PC-9 (cell line): ENCODE measurements around the gene MBP.

Experiments
- CTCF ChIP-seq: fragments of 200-600 bp; sonication (generic); conservative IDR thresholded peaks from 2 replicates; pipeline ENCODE4 v1.6.1; 2017; ENCODE audit warnings: mixed run types, antibody characterized with exemption, mild to moderate bottlenecking, moderate library complexity
- EZH2 ChIP-seq: fragments of 200-600 bp; sonication (generic); IDR thresholded peaks from 2 replicates; pipeline ENCODE4 v1.8.0; 2017; ENCODE audit warnings: antibody characterized with exemption, low read depth

- TF ChIP-seq CTCF = no peak
- no peak for TF ChIP-seq EZH2
These were observed 102.4 kb downstream of the MBP start for GRCh38 chr18:77030201-77030600.
